Esophagus muscularis mucosa (tissue), 4 donors: ENCODE data around the gene USP4.

ENCODE experiments used
- CTCF ChIP-seq, 3 experiments: fragments of 200-600 bp in 2 of 3; fragments of 450-650 bp in 1 of 3; sonication (generic) in 2 of 3; IDR thresholded peaks; one replicate each; pipeline ENCODE4 v1.5.1; 2017 to 2019; ENCODE audit warnings: antibody characterized with exemption in 3 of 3, mild to moderate bottlenecking in 2 of 3, moderate library complexity in 1 of 3
- EP300 ChIP-seq: sonication (generic); formaldehyde crosslinking; IDR thresholded peaks from one replicate; pipeline ENCODE4 v1.6.1; 2017; ENCODE audit warnings: antibody characterized with exemption
- POLR2A ChIP-seq: fragments of 450-650 bp; IDR thresholded peaks from one replicate; pipeline ENCODE4 v1.6.1; 2017; ENCODE audit warnings: antibody characterized with exemption, moderate library complexity, mild to moderate bottlenecking, low read depth
- POLR2AphosphoS5 ChIP-seq, 2 donors: sonication (generic); formaldehyde crosslinking; IDR thresholded peaks; one replicate each; pipeline ENCODE4 v1.6.1; 2017; ENCODE audit warnings: antibody characterized with exemption in 2 of 2

- no peak for TF ChIP-seq CTCF (IDR thresholded peaks at IDR 0.05)
- no peak for TF ChIP-seq POLR2AphosphoS5 (IDR thresholded peaks at IDR 0.05)
- no peak for TF ChIP-seq POLR2A
- TF ChIP-seq EP300, result no peak
Observed at GRCh38 chr3:49277383-49277775, 62.5 kb downstream of the USP4 start.
